ENCODE measurements around the gene SIGLEC15.
A peak's percentile ranks its signal among the peaks of the same experiment; 100 is the strongest.

SIGLEC15 gene

GRCh38 chr18:45877403-45877802 is 51.9 kb downstream of the SIGLEC15 start:
- TF ChIP-seq, protein P1, sequence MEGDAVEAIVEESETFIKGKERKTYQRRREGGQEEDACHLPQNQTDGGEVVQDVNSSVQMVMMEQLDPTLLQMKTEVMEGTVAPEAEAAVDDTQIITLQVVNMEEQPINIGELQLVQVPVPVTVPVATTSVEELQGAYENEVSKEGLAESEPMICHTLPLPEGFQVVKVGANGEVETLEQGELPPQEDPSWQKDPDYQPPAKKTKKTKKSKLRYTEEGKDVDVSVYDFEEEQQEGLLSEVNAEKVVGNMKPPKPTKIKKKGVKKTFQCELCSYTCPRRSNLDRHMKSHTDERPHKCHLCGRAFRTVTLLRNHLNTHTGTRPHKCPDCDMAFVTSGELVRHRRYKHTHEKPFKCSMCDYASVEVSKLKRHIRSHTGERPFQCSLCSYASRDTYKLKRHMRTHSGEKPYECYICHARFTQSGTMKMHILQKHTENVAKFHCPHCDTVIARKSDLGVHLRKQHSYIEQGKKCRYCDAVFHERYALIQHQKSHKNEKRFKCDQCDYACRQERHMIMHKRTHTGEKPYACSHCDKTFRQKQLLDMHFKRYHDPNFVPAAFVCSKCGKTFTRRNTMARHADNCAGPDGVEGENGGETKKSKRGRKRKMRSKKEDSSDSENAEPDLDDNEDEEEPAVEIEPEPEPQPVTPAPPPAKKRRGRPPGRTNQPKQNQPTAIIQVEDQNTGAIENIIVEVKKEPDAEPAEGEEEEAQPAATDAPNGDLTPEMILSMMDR (conservative IDR thresholded peaks at IDR 0.05; ENCODE audit: control insufficient read depth, insufficient read depth, low read depth, low read length) = no peak
- no peak for DNase-seq (ENCODE audit: low read depth)
- no peak overlapping the region for H3K4me3 ChIP-seq (ENCODE audit: control insufficient read depth, low read depth, low read length)

- H3K4me3 ChIP-seq (ENCODE audit: control insufficient read depth, low read depth, low read length) = no peak overlapping the region
- TF ChIP-seq, protein P1 (conservative IDR thresholded peaks at IDR 0.05; ENCODE audit: control insufficient read depth, insufficient read depth, low read depth, low read length) = peak; percentile 98
- peak; percentile 67 for DNase-seq (ENCODE audit: low read depth)
Observed at GRCh38 chr18:45879681-45880655, 54.5 kb downstream of the SIGLEC15 start.

- TF ChIP-seq, protein P1 (conservative IDR thresholded peaks at IDR 0.05; ENCODE audit: control insufficient read depth, insufficient read depth, low read depth, low read length) = no peak
- DNase-seq (ENCODE audit: low read depth) = no peak
- H3K4me3 ChIP-seq (ENCODE audit: control insufficient read depth, low read depth, low read length) = no peak overlapping the region
Observed at GRCh38 chr18:45880876-45881558, 55.5 kb downstream of the SIGLEC15 start.

- no peak for DNase-seq (ENCODE audit: low read depth)
- TF ChIP-seq, protein P1 (conservative IDR thresholded peaks at IDR 0.05; ENCODE audit: control insufficient read depth, insufficient read depth, low read depth, low read length) = no peak
- no peak overlapping the region for H3K4me3 ChIP-seq (ENCODE audit: control insufficient read depth, low read depth, low read length)
Observed at GRCh38 chr18:45887585-45887984, 62.1 kb downstream of the SIGLEC15 start.

GRCh38 chr18:45889419-45890064 is 64.1 kb downstream of the SIGLEC15 start:
- DNase-seq (ENCODE audit: low read depth) = no peak
- TF ChIP-seq, protein P1 (conservative IDR thresholded peaks at IDR 0.05; ENCODE audit: control insufficient read depth, insufficient read depth, low read depth, low read length) = no peak

DNA sequence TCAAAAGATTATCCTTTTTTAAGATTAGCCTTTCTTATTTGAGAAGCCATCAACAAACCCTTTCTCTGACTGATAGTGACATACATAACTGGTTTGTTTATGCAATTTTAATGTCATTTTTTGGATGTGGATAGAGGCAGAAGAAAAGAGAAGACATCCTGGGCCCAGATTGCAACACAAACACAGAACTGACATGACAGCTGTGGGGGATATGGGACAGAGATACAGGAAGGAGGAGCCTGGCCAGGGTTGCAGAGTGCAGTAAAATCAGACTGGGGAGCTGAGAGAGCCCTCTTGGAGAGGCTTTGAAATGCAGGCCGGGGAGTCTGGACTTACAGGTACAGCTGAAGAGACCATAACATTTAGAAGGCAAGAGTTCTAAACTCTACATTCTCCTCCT is 65.1 kb downstream of the SIGLEC15 start:
- no peak for DNase-seq (ENCODE audit: low read depth)
- TF ChIP-seq, protein P1 (conservative IDR thresholded peaks at IDR 0.05; ENCODE audit: control insufficient read depth, insufficient read depth, low read depth, low read length) = no peak
- H3K4me3 ChIP-seq (ENCODE audit: control insufficient read depth, low read depth, low read length) = no peak overlapping the region

More at GRCh38 chr18:45889419-45890064, 64.1 kb downstream of the SIGLEC15 start:
- H3K4me3 ChIP-seq (ENCODE audit: control insufficient read depth, low read depth, low read length) = no peak overlapping the region

Measured in fibroblast of mammary gland (primary cell).